SK-N-SH (cell line): ENCODE data around the gene LLGL2. TPM values are rescaled to one million over a fixed set of nuclear protein-coding genes. Genes with fewer than 3 reads are reported as not detected.

ENCODE experiments used
- CTCF ChIA-PET: fragments of 300-600, 350-600 bp; formaldehyde crosslinking; extraction: SDS; loops from one replicate; lab custom pipeline; 2021; lab: Yijun Ruan, JAX
- POLR2A ChIA-PET: fragments of 350-600 bp; sonication (Branson Sonifier 250); formaldehyde crosslinking; extraction: SDS; loops from one replicate; lab custom pipeline; 2020; ENCODE audit warnings: antibody characterized with exemption, inconsistent platforms; lab: Yijun Ruan, JAX
- DNase-seq: peaks from one replicate; pipeline ENCODE4 v3.0.0; 2012
- H2AFZ ChIP-seq: fragments of 200-600 bp; sonication (generic); 2 replicates; pipeline ENCODE4 v1.8.1; 2016; ENCODE audit warnings: antibody characterized with exemption, mild to moderate bottlenecking, low read depth
- H3F3A ChIP-seq: fragments of 200-600 bp; sonication (generic); replicated peaks from 2 replicates; pipeline ENCODE3; 2016; ENCODE audit warnings: antibody characterized with exemption, mild to moderate bottlenecking; ENCODE audit not compliant: insufficient read depth
- H3K27ac ChIP-seq, 2 experiments: fragments of 200-500 bp in 1 of 2; fragments of 200-600 bp in 1 of 2; sonication (Bioruptor generic) in 1 of 2; sonication (generic), shearing (Covaris generic) in 1 of 2; 2 replicates each; pipeline versions ENCODE4 v1.5.1 to v1.6.1; 2014 to 2016; ENCODE audit warnings: low read depth in 2 of 2, inconsistent platforms in 1 of 2, low read length in 1 of 2, mild to moderate bottlenecking in 1 of 2, mixed read lengths in 1 of 2
- H3K27me3 ChIP-seq: fragments of 200-600 bp; sonication (generic), shearing (Covaris generic); 2 replicates; pipeline ENCODE4 v1.6.1; 2016; ENCODE audit warnings: mixed run types; ENCODE audit not compliant: insufficient read depth
- H3K36me3 ChIP-seq, 2 experiments: fragments of 200-500 bp in 1 of 2; fragments of 200-600 bp in 1 of 2; sonication (Bioruptor generic) in 1 of 2; sonication (generic) in 1 of 2; replicated peaks in 1 of 2; 2 replicates each; pipeline versions ENCODE3 to v1.5.1; 2014 to 2016; ENCODE audit warnings: low read length in 1 of 2, mild to moderate bottlenecking in 1 of 2; ENCODE audit not compliant: insufficient read depth in 2 of 2, control insufficient read depth in 1 of 2
- H3K4me1 ChIP-seq, 2 experiments: fragments of 200-500 bp in 1 of 2; fragments of 200-600 bp in 1 of 2; sonication (Bioruptor generic) in 1 of 2; sonication (generic), shearing (Covaris generic) in 1 of 2; 2 replicates each; pipeline versions ENCODE4 v1.5.1 to v1.6.1; 2014 to 2016; ENCODE audit warnings: low read depth in 1 of 2, low read length in 1 of 2, mixed run types in 1 of 2; ENCODE audit not compliant: insufficient read depth in 2 of 2, control insufficient read depth in 1 of 2
- H3K4me2 ChIP-seq: fragments of 200-600 bp; sonication (generic), shearing (Covaris generic); 2 replicates; pipeline ENCODE4 v1.6.1; 2017; ENCODE audit warnings: mixed run types
- H3K4me3 ChIP-seq, 2 experiments: fragments of 200-500 bp in 1 of 2; fragments of 200-600 bp in 1 of 2; sonication (Bioruptor generic) in 1 of 2; sonication (generic), shearing (Covaris generic) in 1 of 2; 2 replicates each; pipeline versions ENCODE4 v1.5.1 to v1.8.1; 2014 to 2016; ENCODE audit warnings: low read depth in 2 of 2, inconsistent platforms in 1 of 2, low read length in 1 of 2, mild to moderate bottlenecking in 1 of 2, mixed read lengths in 1 of 2, moderate library complexity in 1 of 2
- H3K79me2 ChIP-seq: fragments of 200-600 bp; sonication (generic); 2 replicates; pipeline ENCODE4 v1.8.1; 2017; ENCODE audit warnings: mild to moderate bottlenecking; ENCODE audit not compliant: insufficient read depth
- H3K9ac ChIP-seq: fragments of 200-600 bp; sonication (generic); 2 replicates; pipeline ENCODE4 v1.6.1; 2017; ENCODE audit warnings: mixed run types
- H3K9me2 ChIP-seq: fragments of 200-600 bp; sonication (generic); 2 replicates; pipeline ENCODE4 v1.6.1; 2017; ENCODE audit warnings: mixed run types
- H3K9me3 ChIP-seq: fragments of 200-600 bp; sonication (generic); 2 replicates; pipeline ENCODE4 v1.6.1; 2017; ENCODE audit warnings: mixed run types, mild to moderate bottlenecking, moderate library complexity
- H4K20me1 ChIP-seq: fragments of 200-600 bp; sonication (generic); 2 replicates; pipeline ENCODE4 v1.6.1; 2017; ENCODE audit warnings: mild to moderate bottlenecking, mixed run types; ENCODE audit not compliant: insufficient read depth
- EP300 ChIP-seq, 2 experiments: IDR thresholded peaks; 2 replicates each; pipeline versions ENCODE4 v1.4.0 to v1.6.1; 2012; ENCODE audit warnings: borderline replicate concordance in 1 of 2, low read depth in 1 of 2, low read length in 1 of 2
- NRF1 ChIP-seq: IDR thresholded peaks from 2 replicates; pipeline ENCODE4 v1.6.1; 2012; ENCODE audit warnings: low read depth, mild to moderate bottlenecking, low read length
- RAD21 ChIP-seq: IDR thresholded peaks from 2 replicates; pipeline ENCODE4 v1.6.1; 2012; ENCODE audit warnings: mild to moderate bottlenecking, low read length
- WGBS: methylation state at CpG from one replicate; pipeline ENCODE4 v1.1.6; 2017; ENCODE audit warnings: low lambda C conversion rate; 5-methylcytosine and 5-hydroxymethylcytosine counted together
- polyA plus RNA-seq, 3 experiments: library from polyadenylated mRNA; depleted of rRNA; stranded (reverse); fragments of >200 nt; gene quantifications; 2 replicates each; pipeline ENCODE4 v1.2.3, GENCODE V29; 2012
- TF ChIP-seq, protein P1 (sequence below): IDR thresholded peaks from 2 replicates; pipeline ENCODE4 v1.6.1; 2012; ENCODE audit warnings: mild to moderate bottlenecking, low read depth, low read length, moderate library complexity
- TF ChIP-seq, protein P2 (sequence below): IDR thresholded peaks from 2 replicates; pipeline ENCODE4 v1.4.0; 2012; ENCODE audit warnings: low read depth, borderline replicate concordance
- TF ChIP-seq, protein P3 (sequence below): fragments of 200-600 bp; sonication (generic); IDR thresholded peaks from 2 replicates; pipeline ENCODE4 v1.6.1; 2017; ENCODE audit warnings: antibody characterized with exemption, mild to moderate bottlenecking, moderate library complexity

LLGL2 gene
- polyA plus RNA-seq, 1 of the 3 experiments (the other 2 are of a cell fraction) = 6.7 TPM

DNA sequence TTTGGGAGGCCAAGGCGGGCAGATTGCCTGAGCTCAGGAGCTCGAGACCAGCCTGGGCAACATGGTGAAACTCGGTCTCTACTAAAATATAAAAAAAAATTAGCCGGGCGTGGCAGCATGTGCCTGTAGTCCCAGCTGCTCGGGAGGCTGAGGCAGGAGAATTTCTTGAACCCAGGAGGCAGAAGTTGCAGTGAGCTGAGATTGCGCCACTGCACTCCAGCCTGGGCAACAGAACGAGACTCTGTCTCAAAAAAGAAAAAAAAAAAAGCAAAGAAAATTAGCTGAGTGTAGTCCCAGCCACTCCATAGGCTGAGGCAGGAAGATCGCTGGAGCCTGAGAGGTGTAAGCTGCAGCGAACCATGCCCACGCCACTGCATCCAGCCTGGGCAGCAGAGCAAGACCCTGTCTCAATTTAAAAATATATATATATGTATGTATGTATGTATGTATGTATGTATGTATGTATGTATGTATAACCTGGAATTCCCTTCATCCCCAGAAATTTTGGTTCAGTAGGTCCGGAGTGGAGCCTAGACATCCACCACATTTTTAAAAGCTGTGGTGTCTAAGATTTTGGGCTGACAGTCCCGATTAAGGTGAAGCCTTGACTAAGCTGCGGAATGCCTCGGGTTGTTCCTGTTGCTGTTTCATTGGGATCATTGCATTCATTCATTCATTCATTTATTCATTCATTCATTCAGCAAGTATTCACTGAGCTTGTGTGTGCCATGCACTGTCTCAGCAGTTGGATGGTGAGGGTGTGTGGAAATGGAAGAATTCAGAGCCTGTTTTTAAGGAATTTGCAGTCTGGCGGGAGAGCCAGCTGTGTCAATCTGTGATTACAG, 43.2 kb upstream of the LLGL2 start (continued):
- TF ChIP-seq, protein P1, sequence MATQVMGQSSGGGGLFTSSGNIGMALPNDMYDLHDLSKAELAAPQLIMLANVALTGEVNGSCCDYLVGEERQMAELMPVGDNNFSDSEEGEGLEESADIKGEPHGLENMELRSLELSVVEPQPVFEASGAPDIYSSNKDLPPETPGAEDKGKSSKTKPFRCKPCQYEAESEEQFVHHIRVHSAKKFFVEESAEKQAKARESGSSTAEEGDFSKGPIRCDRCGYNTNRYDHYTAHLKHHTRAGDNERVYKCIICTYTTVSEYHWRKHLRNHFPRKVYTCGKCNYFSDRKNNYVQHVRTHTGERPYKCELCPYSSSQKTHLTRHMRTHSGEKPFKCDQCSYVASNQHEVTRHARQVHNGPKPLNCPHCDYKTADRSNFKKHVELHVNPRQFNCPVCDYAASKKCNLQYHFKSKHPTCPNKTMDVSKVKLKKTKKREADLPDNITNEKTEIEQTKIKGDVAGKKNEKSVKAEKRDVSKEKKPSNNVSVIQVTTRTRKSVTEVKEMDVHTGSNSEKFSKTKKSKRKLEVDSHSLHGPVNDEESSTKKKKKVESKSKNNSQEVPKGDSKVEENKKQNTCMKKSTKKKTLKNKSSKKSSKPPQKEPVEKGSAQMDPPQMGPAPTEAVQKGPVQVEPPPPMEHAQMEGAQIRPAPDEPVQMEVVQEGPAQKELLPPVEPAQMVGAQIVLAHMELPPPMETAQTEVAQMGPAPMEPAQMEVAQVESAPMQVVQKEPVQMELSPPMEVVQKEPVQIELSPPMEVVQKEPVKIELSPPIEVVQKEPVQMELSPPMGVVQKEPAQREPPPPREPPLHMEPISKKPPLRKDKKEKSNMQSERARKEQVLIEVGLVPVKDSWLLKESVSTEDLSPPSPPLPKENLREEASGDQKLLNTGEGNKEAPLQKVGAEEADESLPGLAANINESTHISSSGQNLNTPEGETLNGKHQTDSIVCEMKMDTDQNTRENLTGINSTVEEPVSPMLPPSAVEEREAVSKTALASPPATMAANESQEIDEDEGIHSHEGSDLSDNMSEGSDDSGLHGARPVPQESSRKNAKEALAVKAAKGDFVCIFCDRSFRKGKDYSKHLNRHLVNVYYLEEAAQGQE = no peak
- no peak for TF ChIP-seq EP300 (IDR thresholded peaks at IDR 0.05; ENCODE audit: borderline replicate concordance in 1 of 2, low read depth in 1 of 2, low read length in 1 of 2)
- TF ChIP-seq, all 33 proteins: peak for 0

DNA sequence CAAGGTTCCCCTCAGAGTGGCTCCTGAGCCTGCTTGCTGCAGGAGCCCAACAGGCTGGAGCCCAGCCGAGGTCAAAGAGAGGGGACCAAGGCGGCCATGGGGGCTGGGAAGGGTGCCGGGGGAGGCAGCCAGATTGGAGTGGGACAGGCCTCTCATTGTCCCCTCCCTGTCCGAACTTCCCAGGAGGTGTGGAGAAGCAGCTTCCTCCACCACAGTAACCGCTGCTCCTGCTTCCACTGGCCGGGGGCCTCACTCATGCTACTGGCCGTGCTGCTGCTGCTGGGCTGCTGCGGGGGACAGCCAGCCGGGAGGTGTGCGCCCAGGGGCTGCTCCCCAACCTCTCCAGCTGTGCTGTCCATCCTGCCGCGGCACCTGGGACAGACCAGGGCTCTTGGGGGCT, 39.8 kb upstream of the LLGL2 start:
- H3K4me2 ChIP-seq = no peak overlapping the region
- H3K9ac ChIP-seq = no peak overlapping the region
- peaks cover 20% of the 10 kb centered on the region; the same call in 1 of the 2 replicates for H3K79me2 ChIP-seq
- no peaks in the 10 kb centered on the region for H3K9me2 ChIP-seq
- DNase-seq = no peak
- H4K20me1 ChIP-seq = peaks cover 22% of the 10 kb centered on the region
- H3K27me3 ChIP-seq = no peaks in the 10 kb centered on the region
- CTCF ChIA-PET = interaction anchor here (0.7 to 1.8 kb wide), 5 partner anchors 9 to 215 kb away, joined by 3 to 6 read pairs (median 3); partner anchors contain the start of gene MIF4GD
- peaks cover 0 to 13% of the 10 kb centered on the region in 2 experiments for H3K36me3 ChIP-seq
- TF ChIP-seq, protein P2, sequence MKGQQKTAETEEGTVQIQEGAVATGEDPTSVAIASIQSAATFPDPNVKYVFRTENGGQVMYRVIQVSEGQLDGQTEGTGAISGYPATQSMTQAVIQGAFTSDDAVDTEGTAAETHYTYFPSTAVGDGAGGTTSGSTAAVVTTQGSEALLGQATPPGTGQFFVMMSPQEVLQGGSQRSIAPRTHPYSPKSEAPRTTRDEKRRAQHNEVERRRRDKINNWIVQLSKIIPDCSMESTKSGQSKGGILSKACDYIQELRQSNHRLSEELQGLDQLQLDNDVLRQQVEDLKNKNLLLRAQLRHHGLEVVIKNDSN = no peak
- TF ChIP-seq NRF1 (no peak), RAD21 (no peak)
- TF ChIP-seq, protein P3, sequence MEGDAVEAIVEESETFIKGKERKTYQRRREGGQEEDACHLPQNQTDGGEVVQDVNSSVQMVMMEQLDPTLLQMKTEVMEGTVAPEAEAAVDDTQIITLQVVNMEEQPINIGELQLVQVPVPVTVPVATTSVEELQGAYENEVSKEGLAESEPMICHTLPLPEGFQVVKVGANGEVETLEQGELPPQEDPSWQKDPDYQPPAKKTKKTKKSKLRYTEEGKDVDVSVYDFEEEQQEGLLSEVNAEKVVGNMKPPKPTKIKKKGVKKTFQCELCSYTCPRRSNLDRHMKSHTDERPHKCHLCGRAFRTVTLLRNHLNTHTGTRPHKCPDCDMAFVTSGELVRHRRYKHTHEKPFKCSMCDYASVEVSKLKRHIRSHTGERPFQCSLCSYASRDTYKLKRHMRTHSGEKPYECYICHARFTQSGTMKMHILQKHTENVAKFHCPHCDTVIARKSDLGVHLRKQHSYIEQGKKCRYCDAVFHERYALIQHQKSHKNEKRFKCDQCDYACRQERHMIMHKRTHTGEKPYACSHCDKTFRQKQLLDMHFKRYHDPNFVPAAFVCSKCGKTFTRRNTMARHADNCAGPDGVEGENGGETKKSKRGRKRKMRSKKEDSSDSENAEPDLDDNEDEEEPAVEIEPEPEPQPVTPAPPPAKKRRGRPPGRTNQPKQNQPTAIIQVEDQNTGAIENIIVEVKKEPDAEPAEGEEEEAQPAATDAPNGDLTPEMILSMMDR = no peak
- TF ChIP-seq, all 33 proteins: peak for 0
- Histone ChIP-seq H3K9me3 (no peaks in the 10 kb centered on the region), H3F3A (no peaks in the 10 kb centered on the region), H2AFZ (no peak overlapping the region), H3K27ac (no peak overlapping the region), H3K4me3 (no peak overlapping the region), H3K4me1 (peaks cover 0 to 10% of the 10 kb centered on the region in 2 experiments; a peak in 1 of 4 replicates)
- WGBS = 93% methylated on average over 8 of the region's 12 CpGs
- POLR2A ChIA-PET = no interaction called here
